RPMI7951 (cell line): ENCODE measurements around the gene OSTN. TPM values are rescaled to one million over a fixed set of nuclear protein-coding genes. Genes with fewer than 3 reads are reported as not detected.

Source experiments
- DNase-seq: peaks from one replicate; pipeline ENCODE4 v3.0.0-alpha.2; 2012; ENCODE audit warnings: low read depth
- total RNA-seq: library from RNA; depleted of rRNA; stranded (reverse); fragments of >200 nt; shearing (Covaris generic); gene quantifications from 2 replicates; pipeline ENCODE4 v1.2.3, GENCODE V29; 2014; rRNA removed

Gene OSTN
- total RNA-seq, 1 experiment from 2014 or later = not detected

- no peak for DNase-seq
These were observed 114.3 kb downstream of the OSTN start for GRCh38 chr3:191313296-191313695.

GRCh38 chr3:191314109-191314728 is 115.2 kb downstream of the OSTN start:
- no peak for DNase-seq

Other genes starting within 250 kb of the OSTN start
- 85.1 and 92.8 TPM in 2 replicates for gene CCDC50, start 130.2 kb downstream of the OSTN start, total RNA-seq
- gene UTS2B, start 131.3 kb downstream of the OSTN start, total RNA-seq = 0.59 TPM in 1 of 2 replicates, not detected in the other